HepG2 (cell line): Measurements from ENCODE around the gene SLC23A3. TPM values are rescaled to one million over a fixed set of nuclear protein-coding genes. Genes with fewer than 3 reads are reported as not detected.

Experiments used
- HOXA5 ChIP-seq: sonication (generic); formaldehyde crosslinking; IDR thresholded peaks from 2 replicates; pipeline ENCODE4 v1.4.0; 2020; ENCODE audit warnings: missing genetic modification reagents
- HOXD1 ChIP-seq: sonication (generic); formaldehyde crosslinking; IDR thresholded peaks from 2 replicates; pipeline ENCODE4 v1.5.0; 2020; ENCODE audit warnings: missing genetic modification reagents
- KDM3A ChIP-seq: IDR thresholded peaks from 2 replicates; pipeline ENCODE4 v1.6.1; 2018; ENCODE audit warnings: low read depth, missing compliant biosample characterization
- MTF1 ChIP-seq: sonication (generic); formaldehyde crosslinking; IDR thresholded peaks from 2 replicates; pipeline ENCODE4 v1.5.0; 2020; ENCODE audit warnings: missing genetic modification reagents
- MXI1 ChIP-seq: IDR thresholded peaks from 3 replicates; pipeline ENCODE4 v1.6.1; 2012; ENCODE audit warnings: low read depth, low read length, inconsistent platforms, borderline replicate concordance
- RARA ChIP-seq: IDR thresholded peaks from 2 replicates; pipeline ENCODE4 v1.6.1; 2016; ENCODE audit warnings: missing genetic modification reagents, missing compliant biosample characterization
- SAFB2 ChIP-seq: sonication (generic); formaldehyde crosslinking; IDR thresholded peaks from 2 replicates; pipeline ENCODE4 v1.5.1; 2020; ENCODE audit warnings: missing genetic modification reagents, low read depth, mild to moderate bottlenecking, borderline replicate concordance
- SMC3 ChIP-seq: IDR thresholded peaks from 2 replicates; pipeline ENCODE4 v1.6.1; 2011; ENCODE audit warnings: low read length, improper control_type of control experiment
- SP5 ChIP-seq: IDR thresholded peaks from 2 replicates; pipeline ENCODE4 v1.6.1; 2016; ENCODE audit warnings: low read depth, borderline replicate concordance
- TCF7 ChIP-seq: sonication (generic); IDR thresholded peaks from 2 replicates; pipeline ENCODE4 v1.6.1; 2016; ENCODE audit warnings: antibody characterized with exemption, low read depth
- ZNF749 ChIP-seq: sonication (generic); formaldehyde crosslinking; IDR thresholded peaks from 2 replicates; pipeline ENCODE4 v1.8.0; 2022; ENCODE audit warnings: mild to moderate bottlenecking, missing genetic modification reagents, moderate library complexity, borderline replicate concordance
- ZNF766 ChIP-seq: sonication (generic); formaldehyde crosslinking; IDR thresholded peaks from 2 replicates; pipeline ENCODE4 v1.5.0; 2020; ENCODE audit warnings: missing genetic modification reagents, borderline replicate concordance
- ZSCAN21 ChIP-seq: sonication (generic); formaldehyde crosslinking; IDR thresholded peaks from 2 replicates; pipeline ENCODE4 v1.8.0; 2022; ENCODE audit warnings: mild to moderate bottlenecking, missing genetic modification reagents, moderate library complexity, borderline replicate concordance
- ZSCAN9 ChIP-seq: IDR thresholded peaks from 2 replicates; pipeline ENCODE4 v1.6.1; 2016; ENCODE audit warnings: borderline replicate concordance
- polyA plus RNA-seq, 8 experiments: library from polyadenylated mRNA; depleted of rRNA in 3 of 8; stranded (reverse) in 7 of 8; unstranded in 1 of 8; fragments of >200 nt; fragmentation: Illumina TruSeq in 4 of 8; extraction: Trizol in 4 of 8; gene quantifications; 2 replicates each; pipeline versions ENCODE4 v1.2.1 to v1.2.3, GENCODE V29; 2011 to 2016; ENCODE audit warnings: low read depth in 4 of 8, missing spikeins in 1 of 8, mixed read lengths in 1 of 8; ENCODE audit not compliant: insufficient read depth in 1 of 8
- total RNA-seq, 5 experiments: library from RNA; depleted of rRNA; stranded (reverse); fragments of >200 nt; fragmentation: Illumina TruSeq; extraction: Trizol; gene quantifications; 2 replicates each; pipeline ENCODE4 v1.2.3, GENCODE V29; 2016; ENCODE audit warnings: low read depth in 1 of 5
- TF ChIP-seq, protein P1 (sequence below): sonication (generic); formaldehyde crosslinking; IDR thresholded peaks from 2 replicates; pipeline ENCODE4 v1.4.0; 2020; ENCODE audit warnings: missing genetic modification reagents
- TF ChIP-seq, protein P2 (sequence below): sonication (generic); formaldehyde crosslinking; IDR thresholded peaks from 2 replicates; pipeline ENCODE4 v1.8.1; 2022; ENCODE audit warnings: low read depth, mild to moderate bottlenecking, missing genetic modification reagents
- TF ChIP-seq, protein P3 (sequence below): sonication (generic); formaldehyde crosslinking; IDR thresholded peaks from 2 replicates; pipeline ENCODE4 v1.5.0; 2020; ENCODE audit warnings: missing genetic modification reagents
- TF ChIP-seq, protein P4 (sequence below): sonication (generic); IDR thresholded peaks from 2 replicates; pipeline ENCODE4 v1.6.1; 2016; ENCODE audit warnings: low read depth, borderline replicate concordance
- TF ChIP-seq, protein P5 (sequence below): sonication (generic); formaldehyde crosslinking; conservative IDR thresholded peaks from 2 replicates; pipeline ENCODE4 v1.5.0; 2020; ENCODE audit warnings: missing genetic modification reagents

Gene SLC23A3
- total and polyA plus RNA-seq, 2 of the 13 experiments (the other 11 are each of a cell fraction or from before 2014, with no cell fraction given): 0.38 to 0.78 TPM

DNA sequence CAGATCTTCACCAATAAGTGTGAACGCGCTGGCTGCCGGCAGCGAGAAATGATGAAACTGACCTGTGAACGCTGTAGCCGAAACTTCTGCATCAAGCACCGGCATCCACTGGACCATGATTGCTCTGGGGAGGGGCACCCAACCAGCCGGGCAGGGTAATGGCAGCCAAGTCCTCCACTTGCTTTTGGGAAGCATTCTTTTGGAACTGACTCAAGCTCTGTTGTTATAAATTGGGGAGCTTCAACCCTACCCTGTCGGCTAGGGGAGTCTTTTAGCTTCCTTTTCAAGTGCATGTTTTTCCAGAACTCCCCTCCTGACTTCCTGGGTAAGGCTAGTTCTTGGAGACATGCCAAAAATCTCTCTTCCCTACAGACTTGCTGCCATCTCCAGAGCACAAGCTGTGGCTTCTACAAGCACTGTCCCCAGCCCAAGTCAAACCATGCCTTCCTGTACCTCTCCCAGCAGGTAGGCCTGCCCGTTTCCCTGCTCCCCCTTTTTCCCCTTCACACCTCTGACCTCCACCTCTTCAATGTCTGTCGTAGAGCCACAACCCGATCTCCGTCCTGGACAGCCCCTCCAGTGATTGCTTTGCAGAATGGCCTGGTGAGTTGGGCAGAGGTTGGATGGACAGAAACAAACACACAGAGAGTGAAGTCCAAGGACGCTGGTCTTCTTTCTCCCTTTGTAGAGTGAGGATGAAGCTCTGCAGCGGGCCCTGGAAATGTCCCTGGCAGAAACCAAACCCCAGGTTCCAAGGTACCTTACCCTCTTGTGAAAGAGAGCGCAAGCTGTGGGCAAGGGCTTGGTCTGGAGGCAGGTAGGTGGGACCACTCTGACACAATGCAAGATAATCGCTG is 38.3 kb upstream of the SLC23A3 start (continued):
- TF ChIP-seq ZNF749: peak; percentile 23; the same call in 1 of the 2 replicates
- TF ChIP-seq ZNF766 (CRISPR knock-in tag): peak; percentile 74; the same call in 1 of the 2 replicates
- TF ChIP-seq MTF1 (CRISPR knock-in tag): no peak
- peak; percentile 79; the same call in 1 of the 2 replicates for TF ChIP-seq HOXA5 (CRISPR knock-in tag)
- TF ChIP-seq TCF7: 0 out of 2 replicates have a peak, but pooled peaks have one; percentile 25
- TF ChIP-seq, protein P1, sequence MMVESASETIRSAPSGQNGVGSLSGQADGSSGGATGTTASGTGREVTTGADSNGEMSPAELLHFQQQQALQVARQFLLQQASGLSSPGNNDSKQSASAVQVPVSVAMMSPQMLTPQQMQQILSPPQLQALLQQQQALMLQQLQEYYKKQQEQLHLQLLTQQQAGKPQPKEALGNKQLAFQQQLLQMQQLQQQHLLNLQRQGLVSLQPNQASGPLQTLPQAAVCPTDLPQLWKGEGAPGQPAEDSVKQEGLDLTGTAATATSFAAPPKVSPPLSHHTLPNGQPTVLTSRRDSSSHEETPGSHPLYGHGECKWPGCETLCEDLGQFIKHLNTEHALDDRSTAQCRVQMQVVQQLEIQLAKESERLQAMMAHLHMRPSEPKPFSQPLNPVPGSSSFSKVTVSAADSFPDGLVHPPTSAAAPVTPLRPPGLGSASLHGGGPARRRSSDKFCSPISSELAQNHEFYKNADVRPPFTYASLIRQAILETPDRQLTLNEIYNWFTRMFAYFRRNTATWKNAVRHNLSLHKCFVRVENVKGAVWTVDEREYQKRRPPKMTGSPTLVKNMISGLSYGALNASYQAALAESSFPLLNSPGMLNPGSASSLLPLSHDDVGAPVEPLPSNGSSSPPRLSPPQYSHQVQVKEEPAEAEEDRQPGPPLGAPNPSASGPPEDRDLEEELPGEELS: peak; percentile 76
- no peak; the same call in 1 of the 2 replicates for TF ChIP-seq SAFB2
- TF ChIP-seq HOXD1: no peak
- peak; percentile 81 for TF ChIP-seq RARA (CRISPR knock-in tag)
- TF ChIP-seq, protein P2, sequence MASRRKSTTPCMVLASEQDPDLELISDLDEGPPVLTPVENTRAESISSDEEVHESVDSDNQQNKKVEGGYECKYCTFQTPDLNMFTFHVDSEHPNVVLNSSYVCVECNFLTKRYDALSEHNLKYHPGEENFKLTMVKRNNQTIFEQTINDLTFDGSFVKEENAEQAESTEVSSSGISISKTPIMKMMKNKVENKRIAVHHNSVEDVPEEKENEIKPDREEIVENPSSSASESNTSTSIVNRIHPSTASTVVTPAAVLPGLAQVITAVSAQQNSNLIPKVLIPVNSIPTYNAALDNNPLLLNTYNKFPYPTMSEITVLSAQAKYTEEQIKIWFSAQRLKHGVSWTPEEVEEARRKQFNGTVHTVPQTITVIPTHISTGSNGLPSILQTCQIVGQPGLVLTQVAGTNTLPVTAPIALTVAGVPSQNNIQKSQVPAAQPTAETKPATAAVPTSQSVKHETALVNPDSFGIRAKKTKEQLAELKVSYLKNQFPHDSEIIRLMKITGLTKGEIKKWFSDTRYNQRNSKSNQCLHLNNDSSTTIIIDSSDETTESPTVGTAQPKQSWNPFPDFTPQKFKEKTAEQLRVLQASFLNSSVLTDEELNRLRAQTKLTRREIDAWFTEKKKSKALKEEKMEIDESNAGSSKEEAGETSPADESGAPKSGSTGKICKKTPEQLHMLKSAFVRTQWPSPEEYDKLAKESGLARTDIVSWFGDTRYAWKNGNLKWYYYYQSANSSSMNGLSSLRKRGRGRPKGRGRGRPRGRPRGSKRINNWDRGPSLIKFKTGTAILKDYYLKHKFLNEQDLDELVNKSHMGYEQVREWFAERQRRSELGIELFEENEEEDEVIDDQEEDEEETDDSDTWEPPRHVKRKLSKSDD (CRISPR knock-in tag): no peak; the same call in 1 of the 2 replicates
- peak; percentile 47; the same call in 1 of the 2 replicates for TF ChIP-seq ZSCAN21
- TF ChIP-seq, protein P3, sequence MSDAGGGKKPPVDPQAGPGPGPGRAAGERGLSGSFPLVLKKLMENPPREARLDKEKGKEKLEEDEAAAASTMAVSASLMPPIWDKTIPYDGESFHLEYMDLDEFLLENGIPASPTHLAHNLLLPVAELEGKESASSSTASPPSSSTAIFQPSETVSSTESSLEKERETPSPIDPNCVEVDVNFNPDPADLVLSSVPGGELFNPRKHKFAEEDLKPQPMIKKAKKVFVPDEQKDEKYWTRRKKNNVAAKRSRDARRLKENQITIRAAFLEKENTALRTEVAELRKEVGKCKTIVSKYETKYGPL: no peak
- TF ChIP-seq, protein P4, sequence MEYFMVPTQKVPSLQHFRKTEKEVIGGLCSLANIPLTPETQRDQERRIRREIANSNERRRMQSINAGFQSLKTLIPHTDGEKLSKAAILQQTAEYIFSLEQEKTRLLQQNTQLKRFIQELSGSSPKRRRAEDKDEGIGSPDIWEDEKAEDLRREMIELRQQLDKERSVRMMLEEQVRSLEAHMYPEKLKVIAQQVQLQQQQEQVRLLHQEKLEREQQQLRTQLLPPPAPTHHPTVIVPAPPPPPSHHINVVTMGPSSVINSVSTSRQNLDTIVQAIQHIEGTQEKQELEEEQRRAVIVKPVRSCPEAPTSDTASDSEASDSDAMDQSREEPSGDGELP: no peak; the same call in 1 of the 2 replicates
- TF ChIP-seq SP5 (CRISPR knock-in tag): peak; percentile 54; the same call in 1 of the 2 replicates
- TF ChIP-seq ZSCAN9 (CRISPR knock-in tag): peak; percentile 62; the same call in 1 of the 2 replicates
- peak; percentile 52; the same call in 1 of the 3 replicates for TF ChIP-seq MXI1
- TF ChIP-seq, protein P5, sequence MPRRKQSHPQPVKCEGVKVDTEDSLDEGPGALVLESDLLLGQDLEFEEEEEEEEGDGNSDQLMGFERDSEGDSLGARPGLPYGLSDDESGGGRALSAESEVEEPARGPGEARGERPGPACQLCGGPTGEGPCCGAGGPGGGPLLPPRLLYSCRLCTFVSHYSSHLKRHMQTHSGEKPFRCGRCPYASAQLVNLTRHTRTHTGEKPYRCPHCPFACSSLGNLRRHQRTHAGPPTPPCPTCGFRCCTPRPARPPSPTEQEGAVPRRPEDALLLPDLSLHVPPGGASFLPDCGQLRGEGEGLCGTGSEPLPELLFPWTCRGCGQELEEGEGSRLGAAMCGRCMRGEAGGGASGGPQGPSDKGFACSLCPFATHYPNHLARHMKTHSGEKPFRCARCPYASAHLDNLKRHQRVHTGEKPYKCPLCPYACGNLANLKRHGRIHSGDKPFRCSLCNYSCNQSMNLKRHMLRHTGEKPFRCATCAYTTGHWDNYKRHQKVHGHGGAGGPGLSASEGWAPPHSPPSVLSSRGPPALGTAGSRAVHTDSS: no peak
- peak; percentile 46; the same call in 1 of the 2 replicates for TF ChIP-seq SMC3
- 0 out of 2 replicates have a peak, but pooled peaks have one; percentile 8 for TF ChIP-seq KDM3A
